ENCODE data around the gene RTN4RL1. TPM values are rescaled to one million over a fixed set of nuclear protein-coding genes. Genes with fewer than 3 reads are reported as not detected.

RTN4RL1 gene
- total and polyA plus RNA-seq, 2 of the 13 experiments (the other 11 are each of a cell fraction or from before 2014, with no cell fraction given): 0.01 TPM; not detected in 1

DNA sequence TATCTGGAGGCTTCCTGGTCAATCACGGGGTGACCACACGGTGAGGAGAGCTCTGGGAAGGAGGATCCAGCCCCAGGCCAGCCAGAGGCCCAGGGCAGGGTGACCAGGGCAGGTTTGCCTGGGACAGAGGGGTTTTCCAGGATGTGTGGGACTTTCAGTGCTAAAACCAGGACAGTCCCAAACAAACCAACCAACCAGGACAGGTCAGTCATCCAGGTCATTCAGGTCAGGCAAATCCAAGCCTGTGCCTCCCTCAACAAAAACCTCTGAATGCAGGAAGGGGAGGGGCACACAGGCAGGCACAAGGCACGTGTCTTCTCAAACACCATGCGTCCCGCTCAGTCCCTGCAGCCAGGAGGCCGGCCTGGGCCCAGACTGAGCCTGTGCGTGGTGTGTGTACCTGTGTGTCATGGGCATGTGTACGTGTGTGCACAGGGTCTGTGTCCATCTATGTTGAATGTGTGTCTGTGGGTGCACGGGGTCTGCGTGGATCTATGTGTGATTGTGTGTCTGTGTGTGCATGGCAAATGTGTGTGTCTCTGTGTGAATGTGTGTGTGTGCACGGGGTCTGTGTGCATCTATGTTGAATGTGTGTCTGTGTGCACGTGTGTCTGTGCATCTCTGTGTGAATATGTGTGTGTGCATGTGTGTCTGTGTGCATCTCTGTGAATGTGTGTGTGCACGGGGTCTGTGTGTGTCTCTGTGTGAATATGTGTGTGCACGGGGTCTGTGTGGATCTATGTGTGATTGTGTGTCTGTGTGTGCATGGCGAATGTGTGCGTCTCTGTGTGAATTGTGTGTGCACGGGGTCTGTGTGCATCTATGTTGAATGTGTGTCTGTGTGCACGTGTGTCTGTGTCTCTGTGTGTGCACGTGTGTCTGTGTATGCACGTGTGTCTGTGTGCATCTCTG, 78.9 kb downstream of the RTN4RL1 start (continued):
- TF ChIP-seq ATF4 (CRISPR knock-in tag; IDR thresholded peaks at IDR 0.05) (0 out of 4 replicates have a peak, but pooled peaks of 1 of the 2 experiments have one; percentile 34), HINFP (CRISPR knock-in tag; IDR thresholded peaks at IDR 0.05; ENCODE audit: low read depth) (0 out of 2 replicates have a peak, but pooled peaks have one; percentile 26), FOSL2 (CRISPR knock-in tag; IDR thresholded peaks at IDR 0.05) (peak; percentile 13; the same call in 1 of the 2 replicates), CENPT (CRISPR knock-in tag; IDR thresholded peaks at IDR 0.05; ENCODE audit: low read depth) (peak; percentile 74; the same call in 1 of the 2 replicates), RAD51 (IDR thresholded peaks at IDR 0.05; ENCODE audit: borderline replicate concordance) (peak; percentile 29), MAX (IDR thresholded peaks at IDR 0.05) (peak; percentile 90), ZNF451 (CRISPR knock-in tag; IDR thresholded peaks at IDR 0.05) (0 out of 2 replicates have a peak, but pooled peaks have one; percentile 51), TBX2 (CRISPR knock-in tag; IDR thresholded peaks at IDR 0.05; ENCODE audit: borderline replicate concordance) (no peak), ZNF780A (CRISPR knock-in tag; IDR thresholded peaks at IDR 0.05) (peak; percentile 42; the same call in 1 of the 2 replicates), SRSF4 (IDR thresholded peaks at IDR 0.05; ENCODE audit: low read depth, low read length, poor library complexity, severe bottlenecking) (no peak), SP1 (IDR thresholded peaks at IDR 0.05) (0 out of 2 replicates have a peak, but pooled peaks have one; percentile 16), SP1 (CRISPR knock-in tag; IDR thresholded peaks at IDR 0.05) (no peak), MXD4 (CRISPR knock-in tag; IDR thresholded peaks at IDR 0.05) (peak; percentile 24; the same call in 1 of the 2 replicates), ZBTB4 (CRISPR knock-in tag; IDR thresholded peaks at IDR 0.05; ENCODE audit: borderline replicate concordance) (0 out of 2 replicates have a peak, but pooled peaks have one; percentile 17)
- TF ChIP-seq, protein P1, sequence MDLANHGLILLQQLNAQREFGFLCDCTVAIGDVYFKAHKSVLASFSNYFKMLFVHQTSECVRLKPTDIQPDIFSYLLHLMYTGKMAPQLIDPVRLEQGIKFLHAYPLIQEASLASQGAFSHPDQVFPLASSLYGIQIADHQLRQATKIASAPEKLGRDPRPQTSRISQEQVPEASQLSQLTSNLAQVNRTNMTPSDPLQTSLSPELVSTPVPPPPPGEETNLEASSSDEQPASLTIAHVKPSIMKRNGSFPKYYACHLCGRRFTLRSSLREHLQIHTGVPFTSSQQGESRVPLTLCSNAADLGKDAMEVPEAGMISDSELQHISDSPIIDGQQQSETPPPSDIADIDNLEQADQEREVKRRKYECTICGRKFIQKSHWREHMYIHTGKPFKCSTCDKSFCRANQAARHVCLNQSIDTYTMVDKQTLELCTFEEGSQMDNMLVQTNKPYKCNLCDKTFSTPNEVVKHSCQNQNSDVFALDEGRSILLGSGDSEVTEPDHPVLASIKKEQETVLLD (CRISPR knock-in tag; IDR thresholded peaks at IDR 0.05; ENCODE audit: low read depth): no peak
- TF ChIP-seq, protein P2, sequence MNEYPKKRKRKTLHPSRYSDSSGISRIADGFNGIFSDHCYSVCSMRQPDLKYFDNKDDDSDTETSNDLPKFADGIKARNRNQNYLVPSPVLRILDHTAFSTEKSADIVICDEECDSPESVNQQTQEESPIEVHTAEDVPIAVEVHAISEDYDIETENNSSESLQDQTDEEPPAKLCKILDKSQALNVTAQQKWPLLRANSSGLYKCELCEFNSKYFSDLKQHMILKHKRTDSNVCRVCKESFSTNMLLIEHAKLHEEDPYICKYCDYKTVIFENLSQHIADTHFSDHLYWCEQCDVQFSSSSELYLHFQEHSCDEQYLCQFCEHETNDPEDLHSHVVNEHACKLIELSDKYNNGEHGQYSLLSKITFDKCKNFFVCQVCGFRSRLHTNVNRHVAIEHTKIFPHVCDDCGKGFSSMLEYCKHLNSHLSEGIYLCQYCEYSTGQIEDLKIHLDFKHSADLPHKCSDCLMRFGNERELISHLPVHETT (CRISPR knock-in tag; conservative IDR thresholded peaks at IDR 0.05): no peak
- TF ChIP-seq, protein P3, sequence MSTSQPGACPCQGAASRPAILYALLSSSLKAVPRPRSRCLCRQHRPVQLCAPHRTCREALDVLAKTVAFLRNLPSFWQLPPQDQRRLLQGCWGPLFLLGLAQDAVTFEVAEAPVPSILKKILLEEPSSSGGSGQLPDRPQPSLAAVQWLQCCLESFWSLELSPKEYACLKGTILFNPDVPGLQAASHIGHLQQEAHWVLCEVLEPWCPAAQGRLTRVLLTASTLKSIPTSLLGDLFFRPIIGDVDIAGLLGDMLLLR (CRISPR knock-in tag; IDR thresholded peaks at IDR 0.05): peak; percentile 66; the same call in 1 of the 2 replicates

All from HepG2 (cell line).